Tibial nerve (tissue), 4 donors: ENCODE results near the gene STXBP6.

Experiments
- CTCF ChIP-seq, 5 experiments: fragments of 200-600 bp in 3 of 5; fragments of 450-650 bp in 2 of 5; sonication (generic) in 3 of 5; IDR thresholded peaks; one replicate each; pipeline ENCODE4 v1.5.1; 2016 to 2019; ENCODE audit warnings: antibody characterized with exemption in 5 of 5, mild to moderate bottlenecking in 3 of 5, moderate library complexity in 2 of 5
- EP300 ChIP-seq, 2 donors: sonication (generic); formaldehyde crosslinking; IDR thresholded peaks; one replicate each; pipeline ENCODE4 v1.6.1; 2017; ENCODE audit warnings: antibody characterized with exemption in 2 of 2, mild to moderate bottlenecking in 1 of 2
- POLR2A ChIP-seq, 2 donors: fragments of 450-650 bp; IDR thresholded peaks; one replicate each; pipeline ENCODE4 v1.6.1; 2017; ENCODE audit warnings: antibody characterized with exemption in 2 of 2, mild to moderate bottlenecking in 2 of 2, moderate library complexity in 2 of 2

- TF ChIP-seq POLR2A (IDR thresholded peaks at IDR 0.05) = no peak
- TF ChIP-seq CTCF (IDR thresholded peaks at IDR 0.05) = no peak
- no peak for TF ChIP-seq EP300 (IDR thresholded peaks at IDR 0.05)
Measured at GRCh38 chr14:24904533-24904932, 145.4 kb downstream of the STXBP6 start.
